ENCODE data around the gene ZNF35.
"Not testable (repeated sequence)": the region's sequence is repeated elsewhere in the genome, so short reads cannot be mapped to it uniquely, and the experiment has no call there.

Gene ZNF35

GRCh38 chr3:44648564-44649229 lies at the start of gene ZNF35:
Gene ZNF35 (plus strand): TSS chr3:44648732. CDS start chr3:44651068, 2,336 bp downstream.
- DNase-seq (ENCODE audit: low read depth), result peak; percentile 76

GRCh38 chr3:44601749-44602148 lies 46.8 kb upstream of the ZNF35 start:
- DNase-seq (ENCODE audit: low read depth), result no peak

- DNase-seq (ENCODE audit: low read depth), result no peak
These were observed 35.9 kb upstream of the ZNF35 start for GRCh38 chr3:44612678-44613077.

GRCh38 chr3:44624749-44625480 lies 23.6 kb upstream of the ZNF35 start, which contains the start of gene ZNF197:
Gene ZNF197 (plus strand): TSS chr3:44625036. CDS start chr3:44629155, 4,119 bp downstream.
- peak; percentile 81 for DNase-seq (ENCODE audit: low read depth)

- DNase-seq (ENCODE audit: low read depth), result no peak
These were observed 19.8 kb upstream of the ZNF35 start for GRCh38 chr3:44628716-44629115.

GRCh38 chr3:44632193-44632592 lies 16.3 kb upstream of the ZNF35 start:
- DNase-seq (ENCODE audit: low read depth), result no peak

GRCh38 chr3:44642337-44642736 lies 6.2 kb upstream of the ZNF35 start:
- DNase-seq (ENCODE audit: low read depth), result no peak

- DNase-seq (ENCODE audit: low read depth), result no peak
These were observed 5.5 kb upstream of the ZNF35 start for GRCh38 chr3:44643024-44643423.

GRCh38 chr3:44647771-44648170 lies 761 bp upstream of the ZNF35 start:
- DNase-seq (ENCODE audit: low read depth), result no peak

- DNase-seq (ENCODE audit: low read depth), result no peak
These were observed 1.2 kb downstream of the ZNF35 start for GRCh38 chr3:44649709-44650108.

GRCh38 chr3:44654039-44654438 lies 5.5 kb downstream of the ZNF35 start:
- no peak for DNase-seq (ENCODE audit: low read depth)

GRCh38 chr3:44659015-44659414 lies 10.5 kb downstream of the ZNF35 start:
- DNase-seq (ENCODE audit: low read depth), result no peak

GRCh38 chr3:44659434-44659833 lies 10.9 kb downstream of the ZNF35 start:
- DNase-seq (ENCODE audit: low read depth), result no peak

GRCh38 chr3:44661189-44661588 lies 12.7 kb downstream of the ZNF35 start:
- DNase-seq (ENCODE audit: low read depth), result no peak

GRCh38 chr3:44665173-44665572 lies 16.6 kb downstream of the ZNF35 start:
- no peak for DNase-seq (ENCODE audit: low read depth)

GRCh38 chr3:44666346-44666745 lies 17.8 kb downstream of the ZNF35 start:
- no peak for DNase-seq (ENCODE audit: low read depth)

GRCh38 chr3:44669760-44670159 lies 21.2 kb downstream of the ZNF35 start:
- DNase-seq (ENCODE audit: low read depth), result no peak

- not testable (repeated sequence) for DNase-seq (ENCODE audit: low read depth)
These were observed 24.9 kb downstream of the ZNF35 start for GRCh38 chr3:44673466-44673865.

- peak; percentile 17 for DNase-seq (ENCODE audit: low read depth)
These were observed 25.7 kb downstream of the ZNF35 start for GRCh38 chr3:44674211-44674610.

- no peak for DNase-seq (ENCODE audit: low read depth)
These were observed 30.1 kb downstream of the ZNF35 start for GRCh38 chr3:44678480-44679116.

GRCh38 chr3:44680921-44681455 lies 32.5 kb downstream of the ZNF35 start:
- DNase-seq (ENCODE audit: low read depth), result no peak

GRCh38 chr3:44682182-44682896 lies 33.8 kb downstream of the ZNF35 start:
- DNase-seq (ENCODE audit: low read depth), result no peak

Measured in CMK (cell line).